ENCODE results near the gene PIK3CD.

The PIK3CD gene

GRCh38 chr1:9651565-9652378 is at the start of gene PIK3CD:
TSS of gene PIK3CD (plus strand) at chr1:9651731. CDS start at chr1:9710456, 58,725 bp downstream.
- no peak for DNase-seq

GRCh38 chr1:9601942-9602793 is 49.4 kb upstream of the PIK3CD start:
- no peak for DNase-seq

GRCh38 chr1:9602794-9603167 is 48.8 kb upstream of the PIK3CD start:
- no peak for DNase-seq

- no peak for DNase-seq
Observed at GRCh38 chr1:9603307-9603706, 48.2 kb upstream of the PIK3CD start.

GRCh38 chr1:9603766-9604753 is 47.5 kb upstream of the PIK3CD start:
- no peak for DNase-seq

GRCh38 chr1:9604836-9605235 is 46.7 kb upstream of the PIK3CD start:
- DNase-seq = no peak

- no peak for DNase-seq
Observed at GRCh38 chr1:9605946-9606455, 45.5 kb upstream of the PIK3CD start.

- DNase-seq = peak in 1 of 14 donors; percentile 49
Observed at GRCh38 chr1:9606458-9606857, 45.1 kb upstream of the PIK3CD start.

GRCh38 chr1:9606948-9607347 is 44.6 kb upstream of the PIK3CD start:
- DNase-seq = peak in 9 of 14 donors; percentile 24 to 75 (median 53)

GRCh38 chr1:9607352-9607751 is 44.2 kb upstream of the PIK3CD start:
- DNase-seq = no peak

- no peak for DNase-seq
Observed at GRCh38 chr1:9609998-9610397, 41.5 kb upstream of the PIK3CD start.

- no peak for DNase-seq
Observed at GRCh38 chr1:9610548-9610947, 41.0 kb upstream of the PIK3CD start.

- no peak for DNase-seq
Observed at GRCh38 chr1:9611716-9612115, 39.8 kb upstream of the PIK3CD start.

- no peak for DNase-seq
Observed at GRCh38 chr1:9612162-9612845, 39.2 kb upstream of the PIK3CD start.

GRCh38 chr1:9612871-9613624 is 38.5 kb upstream of the PIK3CD start:
- DNase-seq = no peak

GRCh38 chr1:9613625-9614299 is 37.8 kb upstream of the PIK3CD start:
- DNase-seq = no peak

GRCh38 chr1:9615316-9616063 is 36.0 kb upstream of the PIK3CD start:
- DNase-seq = peak in 5 of 14 donors; percentile 6 to 37 (median 11)

GRCh38 chr1:9618909-9619679 is 32.4 kb upstream of the PIK3CD start:
- no peak for DNase-seq

GRCh38 chr1:9621032-9621431 is 30.5 kb upstream of the PIK3CD start:
- no peak for DNase-seq

Data from C1 segment of cervical spinal cord (tissue), 14 donors.